ENCODE measurements around the gene THEMIS2.

Gene THEMIS2

DNA sequence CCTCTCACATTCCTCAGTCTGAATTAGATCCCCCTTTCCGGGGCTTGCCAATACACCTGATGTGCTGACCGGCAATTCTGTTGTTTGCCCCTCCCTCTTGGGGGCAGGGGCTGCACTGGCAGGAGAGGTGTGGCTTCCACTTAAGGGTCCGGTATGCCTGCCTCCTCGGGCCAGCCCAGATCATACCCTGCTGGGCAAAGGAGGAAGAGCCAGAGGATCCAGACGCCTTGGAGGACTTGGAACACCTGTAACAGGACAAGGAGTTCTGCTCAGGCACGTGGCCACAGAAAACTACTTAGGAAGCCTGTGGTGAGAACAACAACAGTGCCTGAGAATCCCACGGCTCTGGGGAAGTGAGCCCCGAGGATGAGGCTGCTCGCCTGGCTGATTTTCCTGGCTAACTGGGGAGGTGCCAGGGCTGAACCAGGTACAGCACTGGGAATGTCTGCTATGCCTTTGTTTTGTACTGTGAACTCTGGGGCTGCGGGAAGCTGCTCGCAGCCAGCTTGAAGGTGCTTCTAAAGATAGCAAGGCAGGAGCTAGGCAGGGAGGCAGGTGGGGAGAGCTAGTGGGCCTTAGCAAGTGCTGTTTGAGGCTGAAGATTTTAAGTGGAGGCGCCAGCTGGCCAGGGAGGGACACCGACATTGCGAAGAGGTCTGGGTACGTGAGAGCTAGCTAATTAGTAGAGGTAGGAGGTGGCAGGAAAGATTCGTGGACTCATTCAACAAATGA lies 62.6 kb downstream of the THEMIS2 start, which contains the start of gene SMPDL3B:
Gene SMPDL3B, plus strand, starts transcription at position 183 of the 732 bp plus-strand sequence. Its CDS starts 184 bp downstream, at position 367.
- H3K4me3 ChIP-seq (IDR thresholded peaks at IDR 0.05; ENCODE audit: insufficient read depth, low read depth, low read length) = no peak within 1 kb of the TSS
- no peak within 1 kb of the TSS for H3K9ac ChIP-seq
- no peak within 1 kb of the TSS for H3K27ac ChIP-seq
- H3K36me3 ChIP-seq (ENCODE audit: insufficient read depth) = no peaks in the 10 kb centered on the region
- no peaks in the 10 kb centered on the region for H4K20me1 ChIP-seq (ENCODE audit: insufficient read depth)
- H3K27me3 ChIP-seq (ENCODE audit: insufficient read depth, low read depth) = no peaks in the 10 kb centered on the region
- H3K4me2 ChIP-seq = no peak within 1 kb of the TSS
- H3K4me1 ChIP-seq (ENCODE audit: low read depth, poor library complexity, severe bottlenecking) = peaks cover 21% of the 10 kb centered on the region
- H2AFZ ChIP-seq (ENCODE audit: low read depth) = no peak within 1 kb of the TSS
- no peaks in the 10 kb centered on the region for H3K79me2 ChIP-seq (ENCODE audit: insufficient read depth, low read depth)
- TF ChIP-seq, protein P1, sequence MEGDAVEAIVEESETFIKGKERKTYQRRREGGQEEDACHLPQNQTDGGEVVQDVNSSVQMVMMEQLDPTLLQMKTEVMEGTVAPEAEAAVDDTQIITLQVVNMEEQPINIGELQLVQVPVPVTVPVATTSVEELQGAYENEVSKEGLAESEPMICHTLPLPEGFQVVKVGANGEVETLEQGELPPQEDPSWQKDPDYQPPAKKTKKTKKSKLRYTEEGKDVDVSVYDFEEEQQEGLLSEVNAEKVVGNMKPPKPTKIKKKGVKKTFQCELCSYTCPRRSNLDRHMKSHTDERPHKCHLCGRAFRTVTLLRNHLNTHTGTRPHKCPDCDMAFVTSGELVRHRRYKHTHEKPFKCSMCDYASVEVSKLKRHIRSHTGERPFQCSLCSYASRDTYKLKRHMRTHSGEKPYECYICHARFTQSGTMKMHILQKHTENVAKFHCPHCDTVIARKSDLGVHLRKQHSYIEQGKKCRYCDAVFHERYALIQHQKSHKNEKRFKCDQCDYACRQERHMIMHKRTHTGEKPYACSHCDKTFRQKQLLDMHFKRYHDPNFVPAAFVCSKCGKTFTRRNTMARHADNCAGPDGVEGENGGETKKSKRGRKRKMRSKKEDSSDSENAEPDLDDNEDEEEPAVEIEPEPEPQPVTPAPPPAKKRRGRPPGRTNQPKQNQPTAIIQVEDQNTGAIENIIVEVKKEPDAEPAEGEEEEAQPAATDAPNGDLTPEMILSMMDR (conservative IDR thresholded peaks at IDR 0.05; ENCODE audit: low read depth, low read length) = no peak

- H3K4me1 ChIP-seq (ENCODE audit: low read depth, poor library complexity, severe bottlenecking) = peaks cover 21% of the 10 kb centered on the region
- H2AFZ ChIP-seq (ENCODE audit: low read depth) = no peak overlapping the region
- TF ChIP-seq, protein P1 (conservative IDR thresholded peaks at IDR 0.05; ENCODE audit: low read depth, low read length) = no peak
- no peaks in the 10 kb centered on the region for H3K27me3 ChIP-seq (ENCODE audit: insufficient read depth, low read depth)
- H3K79me2 ChIP-seq (ENCODE audit: insufficient read depth, low read depth) = no peaks in the 10 kb centered on the region
- no peak overlapping the region for H3K27ac ChIP-seq
- no peak overlapping the region for H3K4me2 ChIP-seq
- no peaks in the 10 kb centered on the region for H3K36me3 ChIP-seq (ENCODE audit: insufficient read depth)
- H3K9ac ChIP-seq = no peak overlapping the region
- H3K4me3 ChIP-seq (IDR thresholded peaks at IDR 0.05; ENCODE audit: insufficient read depth, low read depth, low read length) = no peak overlapping the region
- H4K20me1 ChIP-seq (ENCODE audit: insufficient read depth) = no peaks in the 10 kb centered on the region
Measured at GRCh38 chr1:27935721-27936120, 63.4 kb downstream of the THEMIS2 start.

Data from KMS-11 (cell line).